ENCODE data around the gene DKKL1.

DKKL1 gene

GRCh38 chr19:49374665-49375434, 11.2 kb downstream of the DKKL1 start:
- no peak for TF ChIP-seq CTCF (conservative IDR thresholded peaks at IDR 0.05; ENCODE audit: low read depth)
- POLR2A ChIA-PET (ENCODE audit: low non-redundant PET) = interaction anchor here (0.7 kb wide), 1 partner anchor 13 kb away, joined by 3 read pairs; no protein-coding TSS in a partner anchor
- H3K27ac ChIP-seq = no peak overlapping the region
- DNase-seq (ENCODE audit: low spot score) = no peak
- CTCF ChIA-PET = interaction anchor here (0.5 kb wide), 1 partner anchor 195 kb away, joined by 3 read pairs; no protein-coding TSS in a partner anchor

GRCh38 chr19:49378512-49378911, 14.8 kb downstream of the DKKL1 start:
- H3K27ac ChIP-seq = no peak overlapping the region
- DNase-seq (ENCODE audit: low spot score) = no peak
- POLR2A ChIA-PET (ENCODE audit: low non-redundant PET) = no interaction called here
- no peak for TF ChIP-seq CTCF (conservative IDR thresholded peaks at IDR 0.05; ENCODE audit: low read depth)
- CTCF ChIA-PET = interaction anchor here (0.6 kb wide), 1 partner anchor 921 kb away, joined by 3 read pairs; no protein-coding TSS in a partner anchor

GRCh38 chr19:49380391-49380790, 16.7 kb downstream of the DKKL1 start:
- DNase-seq (ENCODE audit: low spot score) = no peak
- CTCF ChIA-PET = no interaction called here
- POLR2A ChIA-PET (ENCODE audit: low non-redundant PET) = no interaction called here
- H3K27ac ChIP-seq = no peak overlapping the region
- no peak for TF ChIP-seq CTCF (conservative IDR thresholded peaks at IDR 0.05; ENCODE audit: low read depth)

GRCh38 chr19:49382639-49383038, 19.0 kb downstream of the DKKL1 start:
- no peak for DNase-seq (ENCODE audit: low spot score)
- H3K27ac ChIP-seq = no peak overlapping the region
- POLR2A ChIA-PET (ENCODE audit: low non-redundant PET) = no interaction called here
- CTCF ChIA-PET = interaction anchor here (1.6 kb wide), 1 partner anchor 9 kb away, joined by 17 read pairs; no protein-coding TSS in a partner anchor
- no peak for TF ChIP-seq CTCF (conservative IDR thresholded peaks at IDR 0.05; ENCODE audit: low read depth)

GRCh38 chr19:49383599-49383998, 19.9 kb downstream of the DKKL1 start:
- POLR2A ChIA-PET (ENCODE audit: low non-redundant PET) = no interaction called here
- TF ChIP-seq CTCF (conservative IDR thresholded peaks at IDR 0.05; ENCODE audit: low read depth) = no peak
- no peak overlapping the region for H3K27ac ChIP-seq
- CTCF ChIA-PET = interaction anchor here (1.6 kb wide), 1 partner anchor 8 kb away, joined by 17 read pairs; no protein-coding TSS in a partner anchor
- DNase-seq (ENCODE audit: low spot score) = no peak

- CTCF ChIA-PET = interaction anchor here (0.6 kb wide), 1 partner anchor 19 kb away, joined by 3 read pairs; no protein-coding TSS in a partner anchor
- POLR2A ChIA-PET (ENCODE audit: low non-redundant PET) = interaction anchor here (0.6 kb wide), 2 partner anchors 18 to 34 kb away, joined by 3 to 4 read pairs; no protein-coding TSS in a partner anchor
Measured at GRCh38 chr19:49387936-49388372, 24.3 kb downstream of the DKKL1 start, which contains the start of gene KASH5. Gene KASH5 (plus strand): TSS chr19:49388249. CDS start chr19:49390884, 2,635 bp downstream.

More at GRCh38 chr19:49387936-49388372, 24.3 kb downstream of the DKKL1 start, which contains the start of gene KASH5:
- TF ChIP-seq CTCF (conservative IDR thresholded peaks at IDR 0.05; ENCODE audit: low read depth) = no peak
- H3K27ac ChIP-seq = peak within 1 kb of the TSS; percentile 18; the same call in 1 of the 2 replicates
- DNase-seq (ENCODE audit: low spot score) = peak; percentile 87
